ENCODE results near the gene LYAR.
A peak's percentile ranks its signal among the peaks of the same experiment; 100 is the strongest.

The LYAR gene

GRCh38 chr4:4311193-4311592 is 21.2 kb upstream of the LYAR start:
- peaks cover 12% of the 10 kb centered on the region for H3K4me1 ChIP-seq (ENCODE audit: control insufficient read depth, insufficient read depth, low read length)
- H3K9ac ChIP-seq (ENCODE audit: low read depth, low read length), result no peak overlapping the region
- H3K4me2 ChIP-seq (ENCODE audit: low read length), result no peak overlapping the region
- H3K9me3 ChIP-seq (replicated peaks; ENCODE audit: low read length), result no peaks in the 10 kb centered on the region
- H3K4me3 ChIP-seq (ENCODE audit: low read length), result no peak overlapping the region
- peaks cover 44% of the 10 kb centered on the region for H3K36me3 ChIP-seq (ENCODE audit: insufficient read depth, low read length)
- H3K27me3 ChIP-seq (ENCODE audit: control insufficient read depth, insufficient read depth, low read length), result no peaks in the 10 kb centered on the region

- H3K4me3 ChIP-seq (ENCODE audit: low read length), result peak overlapping the region; percentile 9
- no peaks in the 10 kb centered on the region for H3K9me3 ChIP-seq (replicated peaks; ENCODE audit: low read length)
- H3K36me3 ChIP-seq (ENCODE audit: insufficient read depth, low read length), result peaks cover 27% of the 10 kb centered on the region
- peaks cover 12% of the 10 kb centered on the region for H3K4me1 ChIP-seq (ENCODE audit: control insufficient read depth, insufficient read depth, low read length)
- H3K9ac ChIP-seq (ENCODE audit: low read depth, low read length), result peak overlapping the region; percentile 58
- H3K4me2 ChIP-seq (ENCODE audit: low read length), result peak overlapping the region; percentile 49
- H3K27me3 ChIP-seq (ENCODE audit: control insufficient read depth, insufficient read depth, low read length), result no peaks in the 10 kb centered on the region
Observed at GRCh38 chr4:4308800-4309441, 19.0 kb upstream of the LYAR start.

GRCh38 chr4:4306920-4307319 is 17.0 kb upstream of the LYAR start:
- no peaks in the 10 kb centered on the region for H3K9me3 ChIP-seq (replicated peaks; ENCODE audit: low read length)
- H3K9ac ChIP-seq (ENCODE audit: low read depth, low read length), result no peak overlapping the region
- no peak overlapping the region for H3K4me2 ChIP-seq (ENCODE audit: low read length)
- peaks cover 12% of the 10 kb centered on the region for H3K4me1 ChIP-seq (ENCODE audit: control insufficient read depth, insufficient read depth, low read length)
- no peaks in the 10 kb centered on the region for H3K27me3 ChIP-seq (ENCODE audit: control insufficient read depth, insufficient read depth, low read length)
- peaks cover 26% of the 10 kb centered on the region for H3K36me3 ChIP-seq (ENCODE audit: insufficient read depth, low read length)
- no peak overlapping the region for H3K4me3 ChIP-seq (ENCODE audit: low read length)

DNA sequence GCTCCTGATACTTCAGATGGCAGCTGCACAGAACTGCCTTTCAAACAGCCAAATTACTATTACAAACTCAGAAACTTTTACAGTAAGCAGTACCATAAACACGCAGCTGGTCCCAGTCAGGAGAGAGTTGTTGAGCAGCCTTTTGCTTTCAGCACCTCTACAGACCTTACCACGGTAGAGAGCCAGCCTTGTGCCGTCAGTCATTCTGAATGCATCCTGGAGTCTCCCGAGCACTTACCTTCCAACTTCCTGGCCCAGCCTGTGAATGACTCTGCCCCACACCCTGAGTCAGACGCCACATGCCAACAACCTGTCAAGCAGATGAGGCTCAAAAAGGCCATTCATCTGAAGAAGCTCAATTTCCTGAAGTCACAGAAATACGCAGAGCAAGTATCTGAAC is 12.5 kb upstream of the LYAR start:
- no peak overlapping the region for H3K4me2 ChIP-seq (ENCODE audit: low read length)
- peaks cover 29% of the 10 kb centered on the region for H3K36me3 ChIP-seq (ENCODE audit: insufficient read depth, low read length)
- no peaks in the 10 kb centered on the region for H3K27me3 ChIP-seq (ENCODE audit: control insufficient read depth, insufficient read depth, low read length)
- H3K9ac ChIP-seq (ENCODE audit: low read depth, low read length), result no peak overlapping the region
- no peak overlapping the region for H3K4me3 ChIP-seq (ENCODE audit: low read length)
- H3K9me3 ChIP-seq (replicated peaks; ENCODE audit: low read length), result no peaks in the 10 kb centered on the region
- no peaks in the 10 kb centered on the region for H3K4me1 ChIP-seq (ENCODE audit: control insufficient read depth, insufficient read depth, low read length)

- H3K27me3 ChIP-seq (ENCODE audit: control insufficient read depth, insufficient read depth, low read length), result no peaks in the 10 kb centered on the region
- no peaks in the 10 kb centered on the region for H3K4me1 ChIP-seq (ENCODE audit: control insufficient read depth, insufficient read depth, low read length)
- H3K9me3 ChIP-seq (replicated peaks; ENCODE audit: low read length), result no peaks in the 10 kb centered on the region
- no peak overlapping the region for H3K9ac ChIP-seq (ENCODE audit: low read depth, low read length)
- H3K4me2 ChIP-seq (ENCODE audit: low read length), result no peak overlapping the region
- H3K4me3 ChIP-seq (ENCODE audit: low read length), result no peak overlapping the region
- H3K36me3 ChIP-seq (ENCODE audit: insufficient read depth, low read length), result peaks cover 25% of the 10 kb centered on the region
Observed at GRCh38 chr4:4302001-4302400, 12.0 kb upstream of the LYAR start.

- Histone ChIP-seq H3K27me3 (ENCODE audit: control insufficient read depth, insufficient read depth, low read length) (no peaks in the 10 kb centered on the region), H3K9ac (ENCODE audit: low read depth, low read length) (no peak overlapping the region), H3K4me2 (ENCODE audit: low read length) (no peak overlapping the region), H3K9me3 (replicated peaks; ENCODE audit: low read length) (no peaks in the 10 kb centered on the region), H3K36me3 (ENCODE audit: insufficient read depth, low read length) (peaks cover 16% of the 10 kb centered on the region), H3K4me1 (ENCODE audit: control insufficient read depth, insufficient read depth, low read length) (no peaks in the 10 kb centered on the region), H3K4me3 (ENCODE audit: low read length) (no peak overlapping the region)
Observed at GRCh38 chr4:4299006-4299405, 9.1 kb upstream of the LYAR start.

GRCh38 chr4:4296283-4296846 is 6.4 kb upstream of the LYAR start:
- Histone ChIP-seq H3K4me3 (ENCODE audit: low read length) (no peak overlapping the region), H3K9ac (ENCODE audit: low read depth, low read length) (no peak overlapping the region), H3K36me3 (ENCODE audit: insufficient read depth, low read length) (peaks cover 9% of the 10 kb centered on the region), H3K4me2 (ENCODE audit: low read length) (no peak overlapping the region), H3K27me3 (ENCODE audit: control insufficient read depth, insufficient read depth, low read length) (no peaks in the 10 kb centered on the region), H3K4me1 (ENCODE audit: control insufficient read depth, insufficient read depth, low read length) (peaks cover under 1% of the 10 kb centered on the region), H3K9me3 (replicated peaks; ENCODE audit: low read length) (no peaks in the 10 kb centered on the region)

DNA sequence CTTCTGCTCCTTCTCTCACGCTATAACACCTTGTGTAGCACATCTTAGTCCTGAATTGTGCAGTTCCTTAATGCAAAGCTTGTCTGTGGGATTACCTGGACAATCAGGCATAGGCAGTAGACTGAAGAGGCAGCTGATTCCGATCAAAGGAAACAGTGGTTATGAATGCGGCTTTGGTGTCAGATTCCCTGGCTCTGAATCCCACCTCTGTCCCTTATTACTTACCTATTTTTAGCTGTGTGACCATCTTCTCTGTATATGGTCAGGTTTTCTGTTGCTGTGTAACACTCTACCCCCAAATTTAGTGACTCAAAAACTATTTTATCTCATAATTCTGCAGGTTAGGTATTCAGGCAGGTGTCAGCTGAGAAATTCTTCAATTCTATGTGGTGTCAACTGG is 3.3 kb upstream of the LYAR start:
- Histone ChIP-seq H3K4me3 (ENCODE audit: low read length) (no peak overlapping the region), H3K4me1 (ENCODE audit: control insufficient read depth, insufficient read depth, low read length) (peaks cover 15% of the 10 kb centered on the region), H3K9ac (ENCODE audit: low read depth, low read length) (no peak overlapping the region), H3K4me2 (ENCODE audit: low read length) (no peak overlapping the region), H3K36me3 (ENCODE audit: insufficient read depth, low read length) (peaks cover 5% of the 10 kb centered on the region), H3K9me3 (replicated peaks; ENCODE audit: low read length) (no peaks in the 10 kb centered on the region), H3K27me3 (ENCODE audit: control insufficient read depth, insufficient read depth, low read length) (no peaks in the 10 kb centered on the region)

DNA sequence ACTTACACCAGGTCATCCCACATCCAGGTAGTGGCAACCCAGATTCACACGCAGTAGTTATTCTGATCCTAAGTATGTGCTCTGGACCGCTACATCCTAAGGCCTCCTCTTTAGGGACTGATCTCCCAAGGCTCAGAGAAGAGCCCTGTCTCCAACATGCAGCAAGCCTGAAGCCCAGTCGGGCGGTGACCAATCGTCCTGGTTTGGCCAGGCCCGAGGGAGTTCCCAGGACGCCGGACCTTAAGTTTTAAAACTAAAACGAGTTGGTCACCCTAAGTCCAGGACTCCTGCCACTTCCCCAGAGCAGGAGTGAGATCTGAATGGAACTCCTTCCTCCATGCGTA is 385 bp downstream of the LYAR start:
- Histone ChIP-seq H3K9ac (ENCODE audit: low read depth, low read length) (peak overlapping the region; percentile 85), H3K4me3 (ENCODE audit: low read length) (peak overlapping the region; percentile 94), H3K9me3 (replicated peaks; ENCODE audit: low read length) (no peaks in the 10 kb centered on the region), H3K4me2 (ENCODE audit: low read length) (peak overlapping the region; percentile 80), H3K27me3 (ENCODE audit: control insufficient read depth, insufficient read depth, low read length) (no peaks in the 10 kb centered on the region), H3K4me1 (ENCODE audit: control insufficient read depth, insufficient read depth, low read length) (peaks cover 22% of the 10 kb centered on the region), H3K36me3 (ENCODE audit: insufficient read depth, low read length) (peaks cover 18% of the 10 kb centered on the region)

DNA sequence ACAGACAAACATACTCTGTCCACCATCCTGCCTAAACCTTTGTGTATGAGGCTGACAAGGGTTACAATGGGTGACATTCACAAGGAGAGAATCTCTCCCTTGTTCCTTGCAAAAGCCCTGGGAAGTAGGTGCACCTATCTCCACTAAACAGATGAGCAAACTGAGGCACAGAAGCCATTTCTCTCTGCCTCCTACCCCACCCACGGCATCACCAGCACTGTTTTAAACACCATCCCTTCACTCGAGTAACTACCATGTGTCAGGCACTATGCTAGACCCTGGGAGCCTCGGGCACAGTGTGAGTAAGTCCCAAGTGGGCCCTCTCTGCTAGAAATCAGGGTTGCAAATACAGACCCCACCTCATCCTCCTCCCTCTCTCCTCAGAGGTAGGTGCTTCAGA is 899 bp downstream of the LYAR start:
- Histone ChIP-seq H3K4me2 (ENCODE audit: low read length) (peak overlapping the region; percentile 80), H3K9ac (ENCODE audit: low read depth, low read length) (peak overlapping the region; percentile 85)

GRCh38 chr4:4288098-4288497 is 1.9 kb downstream of the LYAR start:
- Histone ChIP-seq H3K4me2 (ENCODE audit: low read length) (no peak overlapping the region), H3K4me3 (ENCODE audit: low read length) (no peak overlapping the region), H3K4me1 (ENCODE audit: control insufficient read depth, insufficient read depth, low read length) (peaks cover 22% of the 10 kb centered on the region), H3K9me3 (replicated peaks; ENCODE audit: low read length) (no peaks in the 10 kb centered on the region), H3K36me3 (ENCODE audit: insufficient read depth, low read length) (peaks cover 26% of the 10 kb centered on the region), H3K27me3 (ENCODE audit: control insufficient read depth, insufficient read depth, low read length) (no peaks in the 10 kb centered on the region), H3K9ac (ENCODE audit: low read depth, low read length) (no peak overlapping the region)

More for the DNA sequence above, 899 bp downstream of the LYAR start:
- H3K27me3 ChIP-seq (ENCODE audit: control insufficient read depth, insufficient read depth, low read length), result no peaks in the 10 kb centered on the region
- peak overlapping the region; percentile 94 for H3K4me3 ChIP-seq (ENCODE audit: low read length)
- H3K9me3 ChIP-seq (replicated peaks; ENCODE audit: low read length), result no peaks in the 10 kb centered on the region
- H3K36me3 ChIP-seq (ENCODE audit: insufficient read depth, low read length), result peaks cover 23% of the 10 kb centered on the region
- H3K4me1 ChIP-seq (ENCODE audit: control insufficient read depth, insufficient read depth, low read length), result peaks cover 22% of the 10 kb centered on the region

Measured in skeletal muscle satellite cell (primary cell).